Esophagus muscularis mucosa (tissue), 4 donors: ENCODE data around the gene ITGA2. TPM values are rescaled to one million over a fixed set of nuclear protein-coding genes. Genes with fewer than 3 reads are reported as not detected.

ENCODE experiments used
- DNase-seq: peaks from one replicate; pipeline ENCODE4 v3.0.0-alpha.2; 2017; ENCODE audit errors: extremely low spot score
- H3K27ac ChIP-seq, 4 donors: fragments of 200-600 bp; sonication (generic); replicated peaks in 1 of 4; 1 replicate in 3 of 4; 2 replicates in 1 of 4; pipeline ENCODE4 v1.5.1; 2016 to 2019; ENCODE audit warnings: mild to moderate bottlenecking in 1 of 4
- H3K27me3 ChIP-seq, 4 donors: fragments of 200-600 bp; sonication (generic); one replicate each; pipeline versions ENCODE4 v1.5.1 to v1.6.0; 2016 to 2019
- H3K36me3 ChIP-seq, 4 donors: fragments of 200-600 bp; sonication (generic); one replicate each; pipeline ENCODE4 v1.5.1; 2016 to 2019
- H3K4me1 ChIP-seq, 4 donors: fragments of 200-600 bp; sonication (generic); one replicate each; pipeline ENCODE4 v1.5.1; 2016 to 2019
- H3K4me3 ChIP-seq, 4 donors: fragments of 200-600 bp; sonication (generic); 1 replicate in 2 of 4; 2 replicates in 2 of 4; pipeline ENCODE4 v1.5.1; 2016 to 2019; ENCODE audit warnings: mild to moderate bottlenecking in 4 of 4, moderate library complexity in 1 of 4
- H3K9me3 ChIP-seq, 4 donors: fragments of 200-600 bp; sonication (generic); 1 replicate in 3 of 4; 2 replicates in 1 of 4; pipeline ENCODE4 v1.5.1; 2016 to 2019
- CTCF ChIP-seq, 3 experiments: fragments of 200-600 bp in 2 of 3; fragments of 450-650 bp in 1 of 3; sonication (generic) in 2 of 3; IDR thresholded peaks; one replicate each; pipeline ENCODE4 v1.5.1; 2017 to 2019; ENCODE audit warnings: antibody characterized with exemption in 3 of 3, mild to moderate bottlenecking in 2 of 3, moderate library complexity in 1 of 3
- EP300 ChIP-seq: sonication (generic); formaldehyde crosslinking; IDR thresholded peaks from one replicate; pipeline ENCODE4 v1.6.1; 2017; ENCODE audit warnings: antibody characterized with exemption
- POLR2A ChIP-seq: fragments of 450-650 bp; IDR thresholded peaks from one replicate; pipeline ENCODE4 v1.6.1; 2017; ENCODE audit warnings: antibody characterized with exemption, moderate library complexity, mild to moderate bottlenecking, low read depth
- POLR2AphosphoS5 ChIP-seq, 2 donors: sonication (generic); formaldehyde crosslinking; IDR thresholded peaks; one replicate each; pipeline ENCODE4 v1.6.1; 2017; ENCODE audit warnings: antibody characterized with exemption in 2 of 2
- WGBS: methylation state at CpG from one replicate; pipeline ENCODE4 v1.1.5; 2018; 5-methylcytosine and 5-hydroxymethylcytosine counted together
- intact Hi-C: fragments of 100-400 bp; cut with DNase I; formaldehyde crosslinking; loops from one replicate; pipeline ENCODE4 v1.15.1; 2023
- total RNA-seq, 4 donors: library from RNA; depleted of rRNA; stranded (reverse); fragments of >200 nt; gene quantifications; one replicate each; pipeline versions ENCODE4 v1.1.0 to v1.2.1, GENCODE V29; 2016

Gene ITGA2
- total RNA-seq, 4 donors from 2014 or later = 5.0 to 9.6 (median 7.8) TPM

- no peaks in the 10 kb centered on the region for H3K27me3 ChIP-seq
- intact Hi-C loops = no loop called here
- 69% methylated on average over 4 of the region's 4 CpGs for WGBS
- H3K27ac ChIP-seq = no peak overlapping the region
- peaks cover 0 to 2% (median under 1%) of the 10 kb centered on the region in 4 donors for H3K9me3 ChIP-seq
- no peak for TF ChIP-seq CTCF (IDR thresholded peaks at IDR 0.05)
- no peak for TF ChIP-seq POLR2A
- TF ChIP-seq EP300 = no peak
- no peak for TF ChIP-seq POLR2AphosphoS5 (IDR thresholded peaks at IDR 0.05)
- H3K4me1 ChIP-seq = peaks cover 0 to 12% (median 7%) of the 10 kb centered on the region in 4 donors
- no peak for DNase-seq
- no peaks in the 10 kb centered on the region for H3K36me3 ChIP-seq
- no peak overlapping the region for H3K4me3 ChIP-seq
Measured at GRCh38 chr5:52981507-52981906, 7.6 kb upstream of the ITGA2 start.

GRCh38 chr5:52983731-52984636, 5.2 kb upstream of the ITGA2 start:
- H3K27me3 ChIP-seq = no peaks in the 10 kb centered on the region
- no peaks in the 10 kb centered on the region for H3K36me3 ChIP-seq
- DNase-seq = no peak
- WGBS = 29% methylated on average over 3 of the region's 3 CpGs
- H3K4me1 ChIP-seq = peaks cover 8 to 24% (median 18%) of the 10 kb centered on the region in 4 donors
- intact Hi-C loops = no loop called here
- peak overlapping the region in 1 of 4 donors; percentile 50 for H3K27ac ChIP-seq
- H3K4me3 ChIP-seq = no peak overlapping the region
- H3K9me3 ChIP-seq = no peaks in the 10 kb centered on the region
- no peak for TF ChIP-seq CTCF (IDR thresholded peaks at IDR 0.05)
- no peak for TF ChIP-seq POLR2A
- TF ChIP-seq POLR2AphosphoS5 (IDR thresholded peaks at IDR 0.05) = no peak
- no peak for TF ChIP-seq EP300

- no peaks in the 10 kb centered on the region for H3K27me3 ChIP-seq
- 93% methylated on average over 3 of the region's 3 CpGs for WGBS
- H3K4me1 ChIP-seq = peaks cover 14 to 37% (median 29%) of the 10 kb centered on the region in 4 donors
- TF ChIP-seq EP300 = no peak
- no peak for TF ChIP-seq CTCF (IDR thresholded peaks at IDR 0.05)
- TF ChIP-seq POLR2AphosphoS5 (IDR thresholded peaks at IDR 0.05) = no peak
- no peak for TF ChIP-seq POLR2A
- H3K36me3 ChIP-seq = no peaks in the 10 kb centered on the region
- no peak overlapping the region for H3K27ac ChIP-seq
- intact Hi-C loops = no loop called here
- no peak for DNase-seq
- H3K4me3 ChIP-seq = no peak overlapping the region
- no peaks in the 10 kb centered on the region for H3K9me3 ChIP-seq
Measured at GRCh38 chr5:52985306-52985705, 3.8 kb upstream of the ITGA2 start.

DNA sequence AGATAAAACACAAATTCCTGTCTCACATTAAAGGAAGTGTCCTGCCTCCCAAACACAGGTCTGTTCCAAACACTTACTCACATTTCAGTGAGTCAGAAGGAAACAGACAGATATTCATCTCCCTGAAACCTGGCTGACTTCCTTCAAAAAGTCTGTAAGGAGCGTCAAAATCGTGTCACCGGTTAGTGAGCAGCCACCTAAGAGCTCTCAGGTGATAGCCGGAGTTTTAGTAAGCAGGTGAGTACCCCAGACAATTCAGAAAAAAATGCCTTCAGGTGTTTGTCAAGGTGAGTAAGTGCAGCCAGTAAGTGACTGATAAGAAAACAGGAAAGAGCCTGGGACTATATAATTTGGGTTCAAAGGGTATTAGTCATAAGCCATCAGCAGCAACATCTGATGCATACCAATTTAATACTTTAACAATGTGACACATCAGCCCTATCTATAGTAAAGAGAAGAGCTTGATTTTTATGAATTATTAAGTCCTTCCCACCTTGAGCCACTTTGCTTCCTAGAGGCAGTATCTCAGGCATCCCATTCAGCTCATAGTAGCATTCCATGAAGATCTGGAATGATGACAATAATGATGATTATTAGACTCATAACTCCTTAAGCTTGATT, 1.3 kb upstream of the ITGA2 start:
- Histone ChIP-seq H3K27ac (peak overlapping the region in 3 of 4 donors; percentile 74 to 82 (median 76)), H3K36me3 (no peaks in the 10 kb centered on the region), H3K9me3 (no peaks in the 10 kb centered on the region), H3K4me1 (peaks cover 15 to 42% (median 36%) of the 10 kb centered on the region in 4 donors), H3K4me3 (no peak overlapping the region), H3K27me3 (no peaks in the 10 kb centered on the region)
- TF ChIP-seq POLR2AphosphoS5 (IDR thresholded peaks at IDR 0.05) = no peak
- no peak for TF ChIP-seq POLR2A
- no peak for DNase-seq
- intact Hi-C loops = no loop called here
- 79% methylated on average over 4 of the region's 4 CpGs for WGBS
